GM12878 (cell line): ENCODE data around the gene NME7. TPM values are rescaled to one million over a fixed set of nuclear protein-coding genes. Genes with fewer than 3 reads are reported as not detected.

ENCODE experiments used
- ATAC-seq: fragments of 200-7000 bp; cut with Tn5 transposase; 3 replicates; pipeline ENCODE4 v1.9.1; 2020; ENCODE audit warnings: mild to moderate bottlenecking, moderate library complexity
- BruUV-seq: library from RNA; stranded (reverse); fragments of 400-500 nt; replicated peaks from 2 replicates; lab custom pipeline; 2021; lab: Mats Ljungman, UMichigan
- CTCF ChIA-PET: fragments of 300-600 bp; sonication (Branson Sonifier 250); formaldehyde crosslinking; extraction: SDS; loops from one replicate; lab custom pipeline; 2021; ENCODE audit warnings: inconsistent platforms; lab: Yijun Ruan, JAX
- POLR2A ChIA-PET: fragments of 350-600 bp; formaldehyde crosslinking; extraction: SDS; loops from one replicate; lab custom pipeline; 2021; ENCODE audit warnings: inconsistent platforms; lab: Charles Lee
- RAD21 ChIA-PET: fragments of 300-600 bp; sonication (Branson Sonifier 250); formaldehyde crosslinking; loops from one replicate; lab custom pipeline; 2023; ENCODE audit warnings: antibody characterized with exemption; ENCODE audit not compliant: unreplicated experiment; lab: Charles Lee
- SMC1A ChIA-PET: fragments of 300-600 bp; sonication (Branson Sonifier 250); formaldehyde crosslinking; loops from one replicate; lab custom pipeline; 2023; ENCODE audit not compliant: unreplicated experiment, uncharacterized antibody; lab: Charles Lee
- DNase-seq: peaks from one replicate; pipeline ENCODE4 v3.0.0-alpha.2; 2011; ENCODE audit warnings: low read depth, low spot score
- FAIRE-seq: peaks from 3 replicates; lab custom pipeline; 2011; peaks lifted over from hg19 to GRCh38; lab: Jason Lieb, UNC
- H2AFZ ChIP-seq: 2 replicates; pipeline ENCODE4 v1.6.0; 2011; ENCODE audit warnings: low read depth, low read length, control low read depth; ENCODE audit not compliant: control insufficient read depth
- H3K27ac ChIP-seq: 2 replicates; pipeline ENCODE4 v1.5.1; 2011; ENCODE audit warnings: control low read depth; ENCODE audit not compliant: control insufficient read depth, insufficient read depth
- H3K27me3 ChIP-seq, 2 experiments: replicated peaks in 1 of 2; 2 replicates each; pipeline versions ENCODE4 v1.6.0 to v1.6.1; 2011; ENCODE audit warnings: low read length in 1 of 2; ENCODE audit not compliant: control insufficient read depth in 2 of 2, insufficient read depth in 2 of 2
- H3K36me3 ChIP-seq, 2 experiments: 2 replicates each; pipeline ENCODE4 v1.5.1; 2011; ENCODE audit warnings: low read length in 1 of 2; ENCODE audit not compliant: control insufficient read depth in 2 of 2, insufficient read depth in 2 of 2
- H3K4me1 ChIP-seq: 2 replicates; pipeline ENCODE4 v1.6.1; 2011; ENCODE audit warnings: mild to moderate bottlenecking, low read length, moderate library complexity, mixed read lengths; ENCODE audit not compliant: control insufficient read depth, insufficient read depth
- H3K4me2 ChIP-seq: 2 replicates; pipeline ENCODE4 v1.6.0; 2011; ENCODE audit warnings: control low read depth; ENCODE audit not compliant: control insufficient read depth, insufficient read depth
- H3K4me3 ChIP-seq: fragments of 200-600 bp; sonication (generic); 2 replicates; pipeline ENCODE4 v1.5.1; 2016
- H3K79me2 ChIP-seq: 2 replicates; pipeline ENCODE4 v1.6.0; 2011; ENCODE audit warnings: low read length; ENCODE audit not compliant: control insufficient read depth, insufficient read depth
- H3K9ac ChIP-seq: 2 replicates; pipeline ENCODE4 v1.8.0; 2011; ENCODE audit warnings: low read length, control low read depth, mixed read lengths; ENCODE audit not compliant: control insufficient read depth, insufficient read depth
- H3K9me3 ChIP-seq: replicated peaks from 3 replicates; pipeline ENCODE4 v1.5.1; 2011; ENCODE audit warnings: mild to moderate bottlenecking, low read length; ENCODE audit not compliant: control insufficient read depth, insufficient read depth
- H4K20me1 ChIP-seq: 2 replicates; pipeline ENCODE4 v1.6.0; 2011; ENCODE audit not compliant: control insufficient read depth, insufficient read depth
- BHLHE40 ChIP-seq, 2 experiments: fragments of 450-650 bp in 1 of 2; IDR thresholded peaks; 2 replicates each; pipeline ENCODE4 v1.6.1; 2011 to 2017; ENCODE audit warnings: low read depth in 2 of 2, borderline replicate concordance in 1 of 2, improper control_type of control experiment in 1 of 2, low read length in 1 of 2, mild to moderate bottlenecking in 1 of 2
- CBX5 ChIP-seq: sonication (generic); IDR thresholded peaks from 2 replicates; pipeline ENCODE4 v1.6.1; 2016; ENCODE audit warnings: low read depth, moderate library complexity, mild to moderate bottlenecking, inconsistent platforms
- CHD4 ChIP-seq: fragments of 200-600 bp; sonication (generic); IDR thresholded peaks from 2 replicates; pipeline ENCODE4 v1.6.1; 2016; ENCODE audit warnings: mild to moderate bottlenecking
- E4F1 ChIP-seq: fragments of 450-650 bp; IDR thresholded peaks from 2 replicates; pipeline ENCODE4 v1.6.1; 2018; ENCODE audit warnings: borderline replicate concordance, mild to moderate bottlenecking; ENCODE audit not compliant: partially characterized antibody
- KAT2A ChIP-seq: conservative IDR thresholded peaks from 2 replicates; pipeline ENCODE4 v1.6.1; 2011; ENCODE audit warnings: low read depth, low read length; ENCODE audit not compliant: control insufficient read depth
- NR2C1 ChIP-seq: fragments of 450-650 bp; IDR thresholded peaks from 2 replicates; pipeline ENCODE4 v1.6.1; 2017; ENCODE audit warnings: antibody characterized with exemption, mild to moderate bottlenecking, moderate library complexity
- TAF1 ChIP-seq: IDR thresholded peaks from 2 replicates; pipeline ENCODE4 v1.6.1; 2011; ENCODE audit warnings: mild to moderate bottlenecking, low read depth, low read length, borderline replicate concordance
- TCF7 ChIP-seq: IDR thresholded peaks from 2 replicates; pipeline ENCODE4 v1.6.1; 2014; ENCODE audit warnings: antibody characterized with exemption, borderline replicate concordance
- ZBTB33 ChIP-seq: fragments of 450-650 bp; IDR thresholded peaks from 2 replicates; pipeline ENCODE4 v1.6.1; 2017; ENCODE audit warnings: mild to moderate bottlenecking
- WGBS: methylation state at CpG from one replicate; pipeline ENCODE4 v1.1.6; 2016; ENCODE audit warnings: low lambda C conversion rate; ENCODE audit not compliant: insufficient replicate concordance, insufficient coverage; ENCODE audit errors: missing lambda C conversion rate; 5-methylcytosine and 5-hydroxymethylcytosine counted together
- in situ Hi-C: fragments of 300-500 bp; cut with MboI; formaldehyde crosslinking; loops from 9 replicates; pipeline ENCODE4 v1.14.3; 2018; ENCODE audit warnings: mixed read lengths
- intact Hi-C: fragments of 100-400 bp; cut with micrococcal nuclease; formaldehyde crosslinking; loops from one replicate; pipeline ENCODE4 v1.14.2; 2022; ENCODE audit not compliant: unreplicated experiment
- polyA plus RNA-seq, 11 experiments: library from polyadenylated mRNA; depleted of rRNA in 4 of 11; unstranded in 6 of 11; stranded (reverse) in 5 of 11; fragments of >200 nt; fragmentation: Nextera tagmentation in 4 of 11; fragmentation: Illumina TruSeq in 1 of 11; extraction: Ambion mirVana in 4 of 11; extraction: Trizol in 1 of 11; gene quantifications; 1 replicate in 1 of 11; 2 replicates in 10 of 11; pipeline versions ENCODE4 v1.2.1 to v1.2.3, GENCODE V29; 2011 to 2016; ENCODE audit warnings: inconsistent platforms in 2 of 11, missing spikeins in 2 of 11, low read depth in 1 of 11
- total RNA-seq, 4 experiments: library from RNA; depleted of rRNA in 3 of 4; stranded (reverse); fragments of >200 nt in 3 of 4; fragmentation: Illumina TruSeq in 1 of 4; extraction: Trizol in 1 of 4; gene quantifications; 2 replicates each; pipeline versions ENCODE4 v1.2.1 to v1.2.3, GENCODE V29; 2013 to 2021
- TF ChIP-seq, protein P1 (sequence below): fragments of 450-650 bp; formaldehyde crosslinking; IDR thresholded peaks from 2 replicates; pipeline ENCODE4 v1.5.0; 2022; ENCODE audit warnings: mild to moderate bottlenecking, missing genetic modification characterization

Gene NME7
- total and polyA plus RNA-seq, 10 of the 15 experiments (the other 5 are each of a cell fraction or from before 2014, with no cell fraction given) = 1.5 to 15.6 (median 7.2) TPM

- no peak for TF ChIP-seq KAT2A
- TF ChIP-seq TCF7 = no peak
- TF ChIP-seq E4F1 = no peak
- TF ChIP-seq, all 136 proteins: peak for 28
Measured at GRCh38 chr1:169363046-169363730, 4.4 kb downstream of the NME7 start (continued).

DNA sequence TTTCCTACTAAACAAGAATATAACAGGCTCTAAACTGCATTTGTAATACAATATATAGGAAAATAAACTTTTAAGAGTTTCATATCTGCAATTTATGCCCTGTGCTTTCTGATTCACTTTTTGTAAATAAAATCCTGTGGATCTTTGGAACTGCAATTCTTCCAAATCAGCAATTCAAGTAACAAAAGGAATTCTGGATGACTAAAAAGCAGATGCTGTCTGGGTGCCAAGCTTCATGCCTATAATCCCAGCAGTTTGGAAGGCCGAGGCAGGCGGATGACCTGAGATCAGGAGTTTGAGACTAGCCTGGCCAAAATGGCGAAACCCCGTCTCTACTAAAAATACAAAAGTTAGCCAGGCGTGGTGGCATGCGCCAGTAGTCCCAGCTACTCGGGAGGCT, 6.3 kb downstream of the NME7 start:
- no peak overlapping the region for H3K4me3 ChIP-seq
- H3K27me3 ChIP-seq = no peaks in the 10 kb centered on the region
- no peak overlapping the region for H3K4me2 ChIP-seq
- no peaks in the 10 kb centered on the region for H4K20me1 ChIP-seq
- FAIRE-seq (no peak), DNase-seq (no peak), ATAC-seq (no peak)
- RAD21 ChIA-PET = interaction anchor here (1.1 kb wide), 1 partner anchor 758 kb away, joined by 3 read pairs; no protein-coding TSS in a partner anchor
- intact Hi-C loops (no loop called here), in situ Hi-C loops (no loop called here)
- H3K9me3 ChIP-seq = no peaks in the 10 kb centered on the region; the same call in 2 of the 3 replicates
- WGBS = 64% methylated on average over 7 of the region's 7 CpGs
- BruUV-seq = no TSS peak
- H3K79me2 ChIP-seq = no peaks in the 10 kb centered on the region
- SMC1A ChIA-PET = interaction anchor here (0.9 to 2.6 kb wide), 4 partner anchors 9 to 758 kb away, joined by 3 to 16 read pairs (median 4); no protein-coding TSS in a partner anchor
- POLR2A ChIA-PET = no interaction called here
- H3K9ac ChIP-seq = no peak overlapping the region
- no peak overlapping the region for H2AFZ ChIP-seq
- no peak overlapping the region for H3K27ac ChIP-seq
- CTCF ChIA-PET = interaction anchor here (0.6 to 2.2 kb wide), 3 partner anchors 10 to 1328 kb away, joined by 4 to 13 read pairs (median 9); no protein-coding TSS in a partner anchor
- H3K36me3 ChIP-seq = no peaks in the 10 kb centered on the region
- peaks cover 4% of the 10 kb centered on the region; the same call in 1 of the 2 replicates for H3K4me1 ChIP-seq
- TF ChIP-seq NR2C1 (no peak), TAF1 (no peak), CBX5 (no peak), BHLHE40 (IDR thresholded peaks at IDR 0.05; ENCODE audit: borderline replicate concordance in 1 of 2, low read depth in 2 of 2, low read length in 1 of 2) (no peak), CHD4 (no peak), ZBTB33 (no peak)
- TF ChIP-seq, protein P1, sequence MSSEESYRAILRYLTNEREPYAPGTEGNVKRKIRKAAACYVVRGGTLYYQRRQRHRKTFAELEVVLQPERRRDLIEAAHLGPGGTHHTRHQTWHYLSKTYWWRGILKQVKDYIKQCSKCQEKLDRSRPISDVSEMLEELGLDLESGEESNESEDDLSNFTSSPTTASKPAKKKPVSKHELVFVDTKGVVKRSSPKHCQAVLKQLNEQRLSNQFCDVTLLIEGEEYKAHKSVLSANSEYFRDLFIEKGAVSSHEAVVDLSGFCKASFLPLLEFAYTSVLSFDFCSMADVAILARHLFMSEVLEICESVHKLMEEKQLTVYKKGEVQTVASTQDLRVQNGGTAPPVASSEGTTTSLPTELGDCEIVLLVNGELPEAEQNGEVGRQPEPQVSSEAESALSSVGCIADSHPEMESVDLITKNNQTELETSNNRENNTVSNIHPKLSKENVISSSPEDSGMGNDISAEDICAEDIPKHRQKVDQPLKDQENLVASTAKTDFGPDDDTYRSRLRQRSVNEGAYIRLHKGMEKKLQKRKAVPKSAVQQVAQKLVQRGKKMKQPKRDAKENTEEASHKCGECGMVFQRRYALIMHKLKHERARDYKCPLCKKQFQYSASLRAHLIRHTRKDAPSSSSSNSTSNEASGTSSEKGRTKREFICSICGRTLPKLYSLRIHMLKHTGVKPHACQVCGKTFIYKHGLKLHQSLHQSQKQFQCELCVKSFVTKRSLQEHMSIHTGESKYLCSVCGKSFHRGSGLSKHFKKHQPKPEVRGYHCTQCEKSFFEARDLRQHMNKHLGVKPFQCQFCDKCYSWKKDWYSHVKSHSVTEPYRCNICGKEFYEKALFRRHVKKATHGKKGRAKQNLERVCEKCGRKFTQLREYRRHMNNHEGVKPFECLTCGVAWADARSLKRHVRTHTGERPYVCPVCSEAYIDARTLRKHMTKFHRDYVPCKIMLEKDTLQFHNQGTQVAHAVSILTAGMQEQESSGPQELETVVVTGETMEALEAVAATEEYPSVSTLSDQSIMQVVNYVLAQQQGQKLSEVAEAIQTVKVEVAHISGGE (CRISPR knock-in tag) = no peak
